Measurements from ENCODE around the gene ZNF524.

ZNF524 gene

DNA sequence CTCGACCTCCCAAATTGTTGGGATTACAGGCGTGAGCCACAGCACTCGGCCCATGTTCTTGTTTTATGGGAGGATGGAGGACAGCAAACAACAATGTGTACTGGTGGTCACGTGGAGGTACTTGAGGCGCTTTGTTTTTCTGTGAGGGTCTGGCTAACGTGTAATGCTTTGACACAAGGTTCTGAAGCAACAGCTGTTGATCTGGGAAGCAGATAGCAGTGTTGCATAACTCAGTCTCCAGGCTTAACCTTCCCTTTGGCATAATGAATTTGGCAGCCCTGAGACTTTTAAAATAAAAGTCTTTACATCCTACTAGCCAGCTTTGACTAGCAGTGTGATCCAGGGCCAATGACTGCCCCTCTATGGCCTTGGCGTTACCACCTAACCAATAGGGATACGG is 33.8 kb downstream of the ZNF524 start:
- Mint-ChIP-seq H3K4me1 (ENCODE audit: low read depth) (peaks cover 51% of the 10 kb centered on the region), H3K27ac (peak overlapping the region; percentile 99)

DNA sequence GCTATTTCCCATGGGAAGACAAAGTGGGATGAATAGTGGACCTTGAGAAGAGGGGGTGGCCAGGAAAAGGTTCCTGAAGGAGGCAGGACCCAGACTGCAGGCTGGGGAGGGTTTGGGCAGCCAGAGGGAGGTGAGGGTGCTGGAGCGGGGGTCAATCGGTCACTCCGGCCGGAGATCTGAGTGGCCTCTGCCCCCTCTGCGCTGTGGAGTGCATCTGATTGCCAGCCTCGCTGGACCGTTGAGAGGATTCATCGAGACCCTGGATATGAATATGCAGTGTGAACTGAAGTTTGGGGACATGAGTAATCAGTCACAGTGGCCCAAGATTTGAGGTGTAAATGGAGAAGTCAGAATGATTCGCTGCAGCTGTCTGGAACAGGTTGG is 35.2 kb downstream of the ZNF524 start:
- peak overlapping the region; percentile 96 for H3K4me3 Mint-ChIP-seq
- peaks cover 65% of the 10 kb centered on the region for H3K4me1 Mint-ChIP-seq (ENCODE audit: low read depth)
- peak overlapping the region; percentile 99 for H3K27ac Mint-ChIP-seq
- H3K36me3 Mint-ChIP-seq (ENCODE audit: low read depth): peaks cover 43% of the 10 kb centered on the region
- H3K9me3 Mint-ChIP-seq: no peaks in the 10 kb centered on the region
- no peaks in the 10 kb centered on the region for H3K27me3 Mint-ChIP-seq

More for the DNA sequence above, 33.8 kb downstream of the ZNF524 start:
- Mint-ChIP-seq H3K4me3 (no peak overlapping the region), H3K9me3 (no peaks in the 10 kb centered on the region), H3K27me3 (no peaks in the 10 kb centered on the region), H3K36me3 (ENCODE audit: low read depth) (peaks cover 30% of the 10 kb centered on the region)

DNA sequence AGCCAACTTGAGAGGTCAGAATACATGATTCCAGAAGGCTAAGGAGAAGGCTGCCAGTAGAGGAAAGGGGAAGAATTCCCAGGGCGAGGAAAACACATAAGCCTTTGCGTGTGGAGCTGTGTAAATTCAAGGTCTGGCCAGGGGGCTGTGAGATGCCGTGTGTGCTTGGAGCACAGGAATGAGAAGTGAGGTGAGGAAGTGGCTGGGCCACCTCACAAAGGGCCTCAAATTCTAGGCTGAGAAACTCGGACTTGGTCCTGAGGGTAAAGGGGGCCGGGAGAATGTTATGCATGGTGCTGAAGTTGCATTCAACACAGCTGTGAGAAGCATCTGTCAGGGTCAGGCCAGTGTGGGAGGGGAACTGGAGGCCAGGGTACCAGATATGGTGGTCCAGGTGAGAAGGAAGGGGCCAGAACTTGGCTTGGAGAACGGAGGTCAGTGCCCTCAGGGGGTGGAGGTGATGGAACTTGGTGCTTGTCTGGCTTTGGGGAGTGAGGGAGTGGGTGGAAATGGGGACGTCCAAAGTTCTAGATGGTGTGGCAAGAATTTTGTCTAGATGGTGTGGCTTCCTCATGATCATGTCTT is 35.9 kb downstream of the ZNF524 start:
- Mint-ChIP-seq H3K9me3 (no peaks in the 10 kb centered on the region), H3K27ac (peak overlapping the region; percentile 99), H3K4me1 (ENCODE audit: low read depth) (peaks cover 68% of the 10 kb centered on the region)

DNA sequence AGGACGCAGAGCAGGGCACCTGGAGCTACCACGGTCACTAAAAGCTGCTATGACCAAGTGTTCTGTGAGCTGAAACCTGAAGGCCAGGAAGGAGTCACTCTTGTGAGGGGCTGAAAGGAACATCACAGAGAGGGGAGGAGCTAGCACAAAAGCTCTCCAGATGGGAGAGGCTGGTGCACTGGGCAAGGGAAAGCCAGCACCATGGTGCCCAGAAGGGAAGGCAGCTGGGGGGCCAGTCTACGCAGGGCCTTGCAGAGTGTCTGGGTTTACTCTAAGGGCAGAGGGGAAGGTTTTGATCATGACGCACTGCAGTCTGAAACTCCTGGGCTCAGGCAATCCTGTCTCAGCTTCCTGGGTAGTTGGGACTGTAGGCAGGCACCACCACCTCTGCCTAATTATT is 36.6 kb downstream of the ZNF524 start:
- Mint-ChIP-seq H3K27ac (peak overlapping the region; percentile 99), H3K36me3 (ENCODE audit: low read depth) (peaks cover 49% of the 10 kb centered on the region), H3K4me3 (peak overlapping the region; percentile 96), H3K9me3 (no peaks in the 10 kb centered on the region), H3K4me1 (ENCODE audit: low read depth) (peaks cover 68% of the 10 kb centered on the region), H3K27me3 (no peaks in the 10 kb centered on the region)

More for the DNA sequence above, 35.9 kb downstream of the ZNF524 start:
- peaks cover 46% of the 10 kb centered on the region for H3K36me3 Mint-ChIP-seq (ENCODE audit: low read depth)
- peak overlapping the region; percentile 96 for H3K4me3 Mint-ChIP-seq
- H3K27me3 Mint-ChIP-seq: no peaks in the 10 kb centered on the region

- Mint-ChIP-seq H3K36me3 (ENCODE audit: low read depth) (peaks cover 54% of the 10 kb centered on the region), H3K4me1 (ENCODE audit: low read depth) (peaks cover 67% of the 10 kb centered on the region), H3K27me3 (no peaks in the 10 kb centered on the region), H3K27ac (peak overlapping the region; percentile 99), H3K4me3 (peak overlapping the region; percentile 27), H3K9me3 (no peaks in the 10 kb centered on the region)
Measured at GRCh38 chr19:55637534-55637933, 37.4 kb downstream of the ZNF524 start.

DNA sequence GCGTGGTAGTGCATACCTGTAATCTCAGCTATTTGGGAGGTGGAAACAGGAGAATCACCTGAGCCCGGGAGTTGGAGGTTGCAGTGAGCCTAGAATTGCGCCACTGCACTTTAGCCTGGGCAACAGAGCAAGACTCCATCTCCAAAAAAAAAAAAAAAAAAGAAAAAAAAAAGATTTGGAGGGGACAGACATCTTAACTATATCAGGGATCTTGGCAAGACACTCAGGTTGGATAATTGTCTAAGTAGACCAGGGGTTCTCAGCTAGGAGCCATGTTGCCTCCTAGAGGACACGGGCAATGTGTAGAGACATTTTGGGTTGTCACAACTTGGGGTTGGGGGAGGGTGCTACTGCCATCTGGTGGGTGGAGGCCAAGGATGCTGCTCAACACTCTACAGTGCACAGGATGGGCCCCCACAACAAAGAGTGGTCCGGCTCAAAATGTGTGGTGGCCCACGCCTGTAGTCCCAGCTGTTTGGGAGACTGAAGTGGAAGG is 38.8 kb downstream of the ZNF524 start:
- Mint-ChIP-seq H3K27ac (peak overlapping the region; percentile 42), H3K4me3 (peak overlapping the region; percentile 84), H3K36me3 (ENCODE audit: low read depth) (peaks cover 61% of the 10 kb centered on the region)

DNA sequence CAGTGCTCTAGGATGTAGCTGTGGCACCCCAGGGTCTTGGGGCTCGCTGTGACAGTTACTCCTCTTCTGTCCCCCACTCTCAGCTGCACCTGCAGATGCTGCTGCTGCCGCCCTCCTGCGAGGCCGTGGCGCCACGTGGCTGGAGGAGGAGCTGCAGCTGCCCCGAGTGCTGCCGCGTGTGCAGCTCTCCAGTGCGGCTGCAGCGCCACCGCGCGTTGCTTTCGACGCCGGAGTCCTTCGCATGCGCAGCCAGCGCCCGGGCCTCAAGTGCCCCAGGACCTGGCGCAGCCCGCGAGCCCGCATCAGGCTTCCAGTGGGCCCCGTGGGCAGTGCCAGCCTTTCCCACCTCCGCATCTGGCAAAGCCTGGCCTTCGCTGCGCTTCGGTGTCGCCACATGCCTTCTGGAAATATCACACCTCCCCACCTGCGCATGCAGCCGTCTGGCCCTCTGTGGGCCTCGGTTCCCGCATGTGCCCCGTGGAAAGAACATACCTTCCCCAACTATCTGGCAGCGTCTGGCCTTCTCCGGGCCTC is 40.0 kb downstream of the ZNF524 start:
- Mint-ChIP-seq H3K36me3 (ENCODE audit: low read depth) (peaks cover 66% of the 10 kb centered on the region), H3K4me3 (peak overlapping the region; percentile 84), H3K27me3 (no peaks in the 10 kb centered on the region), H3K4me1 (ENCODE audit: low read depth) (peaks cover 79% of the 10 kb centered on the region), H3K27ac (peak overlapping the region; percentile 95), H3K9me3 (no peaks in the 10 kb centered on the region)

More for the DNA sequence above, 38.8 kb downstream of the ZNF524 start:
- Mint-ChIP-seq H3K9me3 (no peaks in the 10 kb centered on the region), H3K27me3 (no peaks in the 10 kb centered on the region), H3K4me1 (ENCODE audit: low read depth) (peaks cover 76% of the 10 kb centered on the region)

GRCh38 chr19:55640577-55641425 is 40.7 kb downstream of the ZNF524 start, which contains the start of gene ZNF580:
Gene ZNF580, plus strand, starts transcription at chr19:55641002. Its CDS starts 1,507 bp downstream, at chr19:55642509.
- H3K27ac Mint-ChIP-seq: peak within 1 kb of the TSS; percentile 98
- no peaks in the 10 kb centered on the region for H3K27me3 Mint-ChIP-seq
- peak within 1 kb of the TSS; percentile 98 for H3K4me3 Mint-ChIP-seq
- H3K36me3 Mint-ChIP-seq (ENCODE audit: low read depth): peaks cover 66% of the 10 kb centered on the region
- no peaks in the 10 kb centered on the region for H3K9me3 Mint-ChIP-seq
- H3K4me1 Mint-ChIP-seq (ENCODE audit: low read depth): peaks cover 81% of the 10 kb centered on the region

- Mint-ChIP-seq H3K36me3 (ENCODE audit: low read depth) (peaks cover 58% of the 10 kb centered on the region), H3K4me3 (peak overlapping the region; percentile 98)
Measured at GRCh38 chr19:55641426-55642152, 41.5 kb downstream of the ZNF524 start.

GRCh38 chr19:55642153-55643002 is 42.3 kb downstream of the ZNF524 start:
- H3K36me3 Mint-ChIP-seq (ENCODE audit: low read depth): peaks cover 65% of the 10 kb centered on the region
- H3K9me3 Mint-ChIP-seq: no peaks in the 10 kb centered on the region
- H3K27ac Mint-ChIP-seq: peak overlapping the region; percentile 98
- H3K4me1 Mint-ChIP-seq (ENCODE audit: low read depth): peaks cover 76% of the 10 kb centered on the region
- H3K4me3 Mint-ChIP-seq: peak overlapping the region; percentile 98
- H3K27me3 Mint-ChIP-seq: no peaks in the 10 kb centered on the region

More at GRCh38 chr19:55641426-55642152, 41.5 kb downstream of the ZNF524 start:
- Mint-ChIP-seq H3K27ac (peak overlapping the region; percentile 98), H3K9me3 (no peaks in the 10 kb centered on the region), H3K4me1 (ENCODE audit: low read depth) (peaks cover 77% of the 10 kb centered on the region), H3K27me3 (no peaks in the 10 kb centered on the region)

GRCh38 chr19:55643003-55643886 is 43.2 kb downstream of the ZNF524 start, which contains the start of gene ZNF581:
Gene ZNF581, plus strand, starts transcription at chr19:55643649. Its CDS starts 923 bp downstream, at chr19:55644572.
- H3K36me3 Mint-ChIP-seq (ENCODE audit: low read depth): peaks cover 59% of the 10 kb centered on the region
- no peaks in the 10 kb centered on the region for H3K27me3 Mint-ChIP-seq
- no peaks in the 10 kb centered on the region for H3K9me3 Mint-ChIP-seq
- peaks cover 73% of the 10 kb centered on the region for H3K4me1 Mint-ChIP-seq (ENCODE audit: low read depth)
- peak within 1 kb of the TSS; percentile 98 for H3K27ac Mint-ChIP-seq
- peak within 1 kb of the TSS; percentile 98 for H3K4me3 Mint-ChIP-seq

DNA sequence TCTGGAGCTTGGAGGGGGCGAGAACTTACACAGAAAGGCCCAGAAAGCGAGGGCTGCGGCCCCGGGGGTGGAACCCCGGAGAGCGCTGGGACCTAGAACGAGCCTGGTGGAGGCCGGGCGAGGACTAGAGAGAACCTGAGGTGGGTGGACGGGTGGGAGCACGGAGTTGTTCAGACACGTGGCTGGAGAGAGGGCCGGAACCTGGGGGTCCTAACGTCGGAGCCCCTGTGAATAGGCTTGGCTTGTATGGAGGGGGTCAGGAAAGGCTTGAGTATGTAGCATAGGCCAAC is 43.7 kb downstream of the ZNF524 start:
- Mint-ChIP-seq H3K9me3 (no peaks in the 10 kb centered on the region), H3K27ac (peak overlapping the region; percentile 95), H3K36me3 (ENCODE audit: low read depth) (peaks cover 55% of the 10 kb centered on the region), H3K4me3 (peak overlapping the region; percentile 98), H3K4me1 (ENCODE audit: low read depth) (peaks cover 72% of the 10 kb centered on the region), H3K27me3 (no peaks in the 10 kb centered on the region)

DNA sequence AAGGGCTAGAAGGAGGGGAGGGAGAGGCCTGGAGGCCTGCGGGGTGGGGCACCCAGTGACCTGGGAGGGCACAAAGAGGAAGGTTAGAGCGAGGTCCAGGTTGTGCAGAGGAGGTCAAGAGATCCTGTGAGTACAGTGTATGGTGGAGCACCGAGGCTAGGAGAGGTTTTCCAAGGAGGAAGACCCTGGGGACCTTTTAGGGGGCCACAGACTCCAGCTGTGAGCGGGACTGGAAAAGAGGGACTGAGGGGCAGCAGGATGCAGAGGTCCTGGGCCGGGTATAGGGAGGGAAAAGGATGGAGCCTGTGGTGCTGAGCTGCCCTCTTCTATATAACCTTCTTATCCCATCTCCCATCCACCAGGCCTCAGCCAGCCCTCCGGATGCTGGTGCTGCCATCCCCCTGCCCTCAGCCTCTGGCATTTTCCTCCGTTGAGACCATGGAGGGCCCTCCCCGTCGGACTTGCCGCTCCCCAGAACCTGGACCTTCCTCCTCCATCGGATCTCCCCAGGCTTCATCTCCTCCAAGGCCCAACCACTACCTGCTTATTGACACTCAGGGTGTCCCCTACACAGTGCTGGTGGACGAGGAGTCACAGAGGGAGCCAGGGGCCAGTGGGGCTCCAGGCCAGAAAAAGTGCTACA is 44.2 kb downstream of the ZNF524 start:
- peak overlapping the region; percentile 98 for H3K4me3 Mint-ChIP-seq
- H3K36me3 Mint-ChIP-seq (ENCODE audit: low read depth): peaks cover 50% of the 10 kb centered on the region

More for the DNA sequence above, 44.2 kb downstream of the ZNF524 start:
- Mint-ChIP-seq H3K27me3 (no peaks in the 10 kb centered on the region), H3K27ac (peak overlapping the region; percentile 95), H3K9me3 (no peaks in the 10 kb centered on the region), H3K4me1 (ENCODE audit: low read depth) (peaks cover 72% of the 10 kb centered on the region)

Data from stimulated activated naive CD8-positive, alpha-beta T cell treated with anti-CD3 and anti-CD28 coated beads, Interleukin-15, Interleukin-2, amounts not matched to agents 100 ng/mL and 50 ng/mL, for 24 hours (primary cell).